COLO668 (cell line): ENCODE measurements around the gene POLR2M.

Source experiments
- DNase-seq: peaks from one replicate; lab custom pipeline; 2025; ENCODE audit not compliant: unreplicated experiment; lab: John Stamatoyannopoulos, UW

The POLR2M gene

DNA sequence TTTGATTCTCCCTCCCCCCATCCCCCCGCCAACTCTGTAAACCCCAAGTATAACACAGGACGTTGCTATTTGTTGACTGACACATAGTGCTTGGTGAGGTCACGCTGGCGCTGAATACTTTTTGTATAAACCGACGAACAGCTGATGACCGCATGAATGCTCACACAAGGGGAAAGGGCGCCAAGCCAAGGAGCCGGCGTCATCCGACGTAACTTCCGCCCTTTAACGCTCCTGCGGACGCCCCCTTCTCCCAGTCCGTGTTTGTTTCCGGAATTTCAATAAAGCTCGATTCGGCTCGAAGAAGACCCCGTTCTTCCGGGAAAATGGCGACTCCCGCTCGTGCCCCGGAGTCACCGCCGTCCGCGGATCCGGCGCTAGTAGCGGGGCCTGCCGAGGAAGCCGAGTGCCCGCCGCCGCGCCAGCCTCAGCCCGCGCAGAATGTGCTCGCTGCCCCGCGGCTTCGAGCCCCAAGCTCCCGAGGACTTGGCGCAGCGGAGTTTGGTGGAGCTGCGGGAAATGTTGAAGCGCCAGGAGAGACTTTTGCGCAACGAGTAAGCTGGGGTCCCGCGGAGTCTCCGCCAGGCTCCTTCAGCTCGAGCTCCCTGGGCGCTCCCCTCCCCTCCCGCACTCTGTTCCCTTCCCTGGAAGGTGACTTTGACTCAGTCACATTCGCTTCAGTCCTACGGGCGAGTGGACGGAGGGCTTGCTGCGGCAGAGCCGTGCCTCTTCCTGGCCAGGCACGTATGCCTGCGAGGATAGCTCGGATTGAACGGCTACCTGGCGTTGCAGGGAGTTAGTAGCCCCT is at the start of gene POLR2M:
POLR2M (plus strand) TSS at position 310 of the 805 bp plus-strand sequence; CDS start at position 439, 129 bp downstream.
- DNase-seq: peak; percentile 96

- no peak for DNase-seq
Observed at GRCh38 chr15:57657619-57658018, 48.9 kb upstream of the POLR2M start.

GRCh38 chr15:57662091-57662744 is 44.3 kb upstream of the POLR2M start:
- no peak for DNase-seq

DNA sequence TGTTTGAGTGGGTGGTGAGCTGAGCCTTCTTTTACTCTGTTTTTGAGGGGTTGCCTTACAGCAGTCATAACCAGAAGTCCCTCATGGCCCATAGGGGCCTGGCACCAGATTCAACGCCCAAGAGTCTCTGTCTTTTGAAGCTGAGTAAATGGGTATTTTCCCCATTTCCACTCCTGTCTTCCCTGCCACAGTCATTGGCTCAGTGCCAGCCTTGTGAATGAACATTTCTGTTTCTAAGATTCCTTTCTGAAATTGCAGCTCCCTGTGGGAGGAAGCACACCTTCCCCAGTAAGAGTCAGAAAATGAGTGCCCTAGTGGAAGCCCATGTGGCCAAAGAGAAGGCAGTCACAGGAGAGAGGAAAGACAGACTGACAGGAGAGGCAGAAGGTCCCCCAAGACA is 43.7 kb upstream of the POLR2M start:
- DNase-seq: no peak

DNA sequence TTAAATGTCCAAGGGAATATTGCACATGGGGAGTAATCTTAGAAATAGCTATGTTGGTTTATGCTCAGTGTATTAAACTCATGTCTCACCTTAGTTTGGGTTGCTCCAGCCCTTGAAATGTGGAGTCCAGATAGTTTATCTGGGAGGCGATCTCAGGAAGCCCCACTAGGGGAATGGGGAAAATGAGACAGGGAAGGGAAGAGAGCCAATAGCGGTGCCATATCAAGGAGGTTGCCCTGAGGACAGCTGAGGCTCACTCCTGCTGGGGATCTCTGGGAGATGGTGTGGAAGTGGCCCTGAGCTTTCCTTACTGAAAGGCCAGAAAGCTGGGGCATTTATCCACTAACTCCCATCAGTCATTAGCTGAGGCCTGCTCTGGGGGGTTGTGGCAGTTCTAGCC is 43.3 kb upstream of the POLR2M start:
- DNase-seq: no peak

DNA sequence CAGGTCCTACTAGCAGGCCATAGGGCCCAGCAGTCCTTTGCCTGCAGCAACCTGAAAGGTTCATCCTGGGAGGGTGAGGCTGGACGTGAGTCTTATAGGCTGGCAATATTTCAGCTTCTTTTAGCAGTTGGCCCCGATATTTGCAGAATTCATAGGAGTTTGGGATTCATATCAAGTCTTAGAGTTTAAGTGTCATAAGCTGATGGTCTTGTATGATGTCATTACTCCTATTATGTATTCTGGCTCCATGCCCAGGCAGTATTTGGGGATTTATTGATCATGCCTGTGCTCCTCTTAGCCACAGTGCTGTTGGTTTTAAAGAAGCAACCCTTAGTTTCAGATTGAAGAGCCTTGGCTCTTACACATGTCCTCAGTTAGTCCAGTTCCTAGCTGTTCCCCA is 41.3 kb upstream of the POLR2M start:
- no peak for DNase-seq

GRCh38 chr15:57665939-57666338 is 40.6 kb upstream of the POLR2M start:
- DNase-seq: no peak

- DNase-seq: peak; percentile 20
Observed at GRCh38 chr15:57667171-57667849, 39.2 kb upstream of the POLR2M start.

GRCh38 chr15:57668016-57668415 is 38.5 kb upstream of the POLR2M start:
- no peak for DNase-seq

DNA sequence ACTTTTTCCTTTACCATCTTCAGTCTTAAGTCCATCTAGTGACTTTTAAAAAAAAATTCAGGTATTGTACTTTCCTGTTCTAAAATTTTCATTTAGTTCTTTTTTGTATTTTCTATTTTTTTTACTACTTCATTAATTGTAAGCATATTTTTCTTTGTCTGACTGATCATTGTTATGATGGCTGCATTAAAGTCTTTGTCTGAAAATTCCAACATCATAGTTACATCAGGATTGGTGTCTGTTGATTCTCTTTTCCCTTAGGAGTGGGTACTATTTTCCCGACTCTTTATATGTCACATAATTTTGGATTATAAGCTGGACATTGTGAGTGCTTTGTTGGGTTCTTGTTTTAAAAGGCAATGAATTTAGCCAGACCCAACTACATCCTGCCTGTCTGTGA is 34.9 kb upstream of the POLR2M start:
- DNase-seq: no peak

DNA sequence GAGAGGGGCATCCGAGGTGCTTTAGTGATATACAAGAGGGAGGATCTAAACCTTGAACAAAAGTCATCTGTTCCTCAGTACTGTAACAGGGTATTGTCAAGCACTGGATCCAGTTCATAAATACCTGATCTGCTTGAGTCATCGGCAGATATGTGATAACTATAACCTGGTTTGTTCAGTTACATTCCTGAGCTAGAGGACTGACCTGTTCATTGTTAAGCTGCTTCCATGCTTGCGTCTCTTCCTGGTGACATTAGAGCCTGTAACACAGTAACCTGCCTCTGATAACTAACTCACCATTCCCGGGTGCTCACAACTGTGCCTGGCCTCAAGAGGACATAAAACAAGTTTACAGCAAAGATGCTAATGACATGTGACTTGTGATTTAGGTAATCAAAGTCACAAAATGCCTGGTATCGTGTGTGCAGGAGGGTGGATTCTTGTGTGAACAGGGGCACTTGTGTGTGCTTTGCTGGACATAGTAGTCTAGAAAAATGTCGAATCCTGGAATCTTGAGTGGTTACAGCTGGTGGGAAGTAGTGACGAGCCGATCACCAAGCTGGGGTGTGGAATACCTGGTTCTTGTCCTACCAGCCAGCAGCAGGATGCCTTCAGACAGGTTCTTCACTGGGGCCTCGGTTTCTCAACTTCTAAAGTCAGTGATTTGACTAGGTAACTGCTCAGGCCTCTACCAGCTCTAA is 30.9 kb upstream of the POLR2M start:
- DNase-seq: no peak

DNA sequence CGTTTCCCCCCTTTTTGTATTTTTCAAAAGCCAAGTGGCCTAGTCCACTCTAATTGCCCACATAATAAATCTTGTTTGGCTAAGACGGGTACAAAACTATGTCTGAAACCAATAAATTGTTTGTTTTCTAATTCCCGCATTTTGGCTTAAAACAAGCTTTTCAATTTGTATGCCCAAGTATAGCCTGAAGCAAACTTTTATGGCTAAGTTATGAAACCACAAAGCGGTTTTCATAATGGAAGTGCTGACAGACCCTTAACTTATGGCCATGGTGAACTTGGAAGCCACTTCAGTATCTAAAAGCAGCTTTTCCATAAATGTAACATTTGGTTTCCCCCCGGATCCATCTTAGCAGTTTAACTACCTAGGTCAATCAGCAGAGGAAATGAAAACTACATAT is 29.9 kb upstream of the POLR2M start:
- DNase-seq: no peak

GRCh38 chr15:57677204-57677603 is 29.3 kb upstream of the POLR2M start:
- no peak for DNase-seq

- no peak for DNase-seq
Observed at GRCh38 chr15:57680021-57680420, 26.5 kb upstream of the POLR2M start.

GRCh38 chr15:57681011-57681410 is 25.5 kb upstream of the POLR2M start:
- no peak for DNase-seq

DNA sequence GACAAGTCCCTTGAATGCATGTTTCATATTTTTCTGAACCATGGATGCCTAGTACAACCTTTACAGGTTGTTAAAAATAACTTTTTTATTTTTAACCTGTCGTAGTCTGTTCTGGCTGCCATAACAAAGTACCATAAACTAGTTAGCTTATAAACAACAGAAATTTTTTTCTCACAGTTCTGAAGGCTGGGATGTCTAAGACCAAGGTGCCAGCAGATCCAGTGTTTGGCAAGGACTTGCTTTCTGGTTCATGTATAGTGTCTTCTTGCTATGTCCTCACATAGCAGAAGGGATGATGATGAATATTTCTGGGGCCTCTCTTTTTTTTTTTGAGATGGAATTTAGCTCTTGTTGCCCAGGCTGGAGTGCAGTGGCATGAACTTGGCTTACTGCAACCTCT is 23.0 kb upstream of the POLR2M start:
- no peak for DNase-seq

GRCh38 chr15:57684491-57685151 is 21.9 kb upstream of the POLR2M start:
- DNase-seq: peak; percentile 77

DNA sequence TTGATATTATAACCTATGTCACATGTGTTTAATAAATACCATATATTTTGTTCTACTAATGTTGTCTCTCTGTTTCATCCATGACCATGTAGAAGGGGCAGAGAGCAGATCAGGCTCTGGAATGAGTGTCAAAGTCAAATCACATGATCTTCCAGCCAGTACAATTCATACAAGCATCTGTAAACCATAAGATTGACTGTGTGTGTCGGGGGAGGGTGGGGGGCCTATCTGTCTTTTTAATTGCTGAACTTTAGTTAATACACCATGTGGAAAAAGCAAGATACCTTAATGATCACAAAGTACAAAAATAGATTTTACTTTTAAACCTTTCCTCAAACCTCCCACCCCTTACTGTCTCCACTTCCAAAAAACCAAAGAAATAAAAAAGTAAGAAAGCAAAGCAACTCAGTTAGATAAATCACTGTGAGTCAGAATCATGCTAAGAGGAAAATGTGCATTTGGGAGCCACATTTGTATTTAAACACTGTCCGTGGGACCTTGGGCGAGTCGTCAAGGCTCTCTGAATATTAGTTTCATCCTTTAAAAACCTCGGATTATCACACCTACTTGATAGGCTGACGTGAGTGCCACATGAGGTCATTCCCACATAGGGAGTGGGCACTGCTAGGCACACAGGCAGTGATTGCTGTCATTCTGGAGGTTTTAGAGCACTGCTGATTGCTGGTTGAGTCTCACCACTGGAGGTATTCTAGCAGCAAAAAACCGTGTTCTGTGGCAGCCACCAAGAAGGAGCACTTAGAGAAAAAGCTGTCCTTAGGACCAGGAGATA is 21.0 kb upstream of the POLR2M start:
- DNase-seq: no peak

DNA sequence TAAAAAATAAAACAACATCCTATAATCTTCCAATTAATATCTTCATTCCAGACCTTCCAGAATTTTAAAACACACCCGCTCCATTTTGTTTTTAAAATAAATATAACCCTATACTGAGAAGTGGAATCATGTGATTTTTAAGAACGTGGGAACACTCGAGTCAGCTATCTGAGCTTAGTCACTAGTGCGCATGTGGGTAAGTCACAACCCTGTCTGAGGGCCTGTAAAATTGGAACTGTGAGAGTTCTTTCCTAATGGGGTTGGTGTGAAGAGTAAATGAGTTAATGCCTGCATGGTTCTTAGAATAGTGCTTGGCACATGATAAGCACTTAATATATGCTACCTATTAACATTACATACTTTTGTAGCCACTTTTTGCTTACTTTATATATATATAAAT is 19.9 kb upstream of the POLR2M start:
- DNase-seq: no peak

GRCh38 chr15:57690341-57690966 is 16.1 kb upstream of the POLR2M start:
- no peak for DNase-seq
